Measurements from ENCODE around the gene CHID1. TPM values are rescaled to one million over a fixed set of nuclear protein-coding genes. Genes with fewer than 3 reads are reported as not detected.

CHID1 gene
- total and polyA plus RNA-seq, 8 donors = 35.4 to 121 (median 52.1) TPM

DNA sequence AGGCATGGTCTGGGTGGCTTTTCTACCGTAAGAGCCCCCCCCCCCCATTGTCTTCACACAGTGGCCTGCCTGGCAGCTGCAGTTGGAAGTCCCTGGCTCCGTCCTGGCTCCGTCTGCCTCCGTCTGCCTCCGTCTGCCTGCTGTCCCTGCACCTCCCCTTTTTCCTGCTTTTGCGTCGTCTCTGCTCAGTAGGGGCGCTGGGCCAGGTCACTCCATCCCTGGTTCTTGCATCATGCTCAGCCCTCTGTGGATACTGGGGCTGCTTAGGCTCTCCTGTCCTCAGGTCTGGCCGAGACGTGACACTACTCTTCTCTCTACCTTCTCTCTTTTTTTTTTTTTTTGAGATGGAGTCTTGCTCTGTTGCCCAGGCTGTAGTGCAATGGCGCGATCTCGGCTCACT is 42.9 kb upstream of the CHID1 start:
- WGBS, 5 donors = 58 to 76% (median 64%) methylated on average over 10 to 13 of the region's 13 CpGs

DNA sequence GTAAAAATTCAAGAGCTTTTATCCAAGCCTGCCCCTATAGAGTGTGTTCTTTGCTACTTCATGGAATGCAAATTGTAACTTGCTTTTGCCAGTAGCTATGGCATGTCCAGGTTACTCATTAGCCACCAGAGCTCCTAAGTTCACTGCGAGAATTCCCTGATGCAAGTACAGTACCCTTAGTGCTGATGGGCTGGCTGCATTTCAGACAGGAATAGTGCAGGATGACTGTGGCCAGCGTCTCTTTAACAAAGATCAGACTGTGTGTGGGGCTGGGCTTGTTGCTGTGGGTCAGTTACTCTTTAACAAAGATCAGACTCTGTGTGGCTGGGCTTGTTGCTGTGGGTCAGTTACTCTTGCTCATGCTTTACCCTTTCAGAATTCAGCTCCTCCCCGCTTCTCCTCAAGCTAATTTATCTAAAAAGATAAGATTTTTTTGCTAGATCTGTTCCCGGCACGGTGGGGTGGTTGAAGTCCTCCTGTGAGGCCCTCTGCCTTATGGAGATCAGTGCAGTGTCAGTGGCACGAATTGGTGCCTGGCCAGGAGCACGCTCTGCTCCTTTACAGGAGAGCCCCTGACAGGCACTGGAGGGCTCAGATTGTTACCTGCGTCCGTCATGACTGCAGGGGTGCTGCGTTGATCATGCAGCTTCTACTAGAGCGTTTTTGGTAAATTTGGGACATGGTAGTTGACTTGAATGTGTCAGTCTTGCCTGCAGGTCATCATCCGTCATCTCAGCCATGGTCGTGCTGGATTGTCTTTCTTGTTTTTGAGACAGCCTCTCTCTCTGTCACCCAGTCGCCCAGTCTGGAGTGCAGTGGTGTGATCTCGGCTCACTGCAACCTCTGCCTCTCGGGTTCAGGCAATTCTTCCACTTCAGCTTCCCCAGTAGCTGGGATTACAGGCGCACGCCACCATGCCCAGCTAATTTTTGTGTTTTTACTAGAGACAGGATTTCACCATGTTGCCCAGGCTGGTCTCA is 42.1 kb upstream of the CHID1 start:
- peak; percentile 73 to 87 for DNase-seq
- WGBS, 5 donors = 38 to 66% (median 52%) methylated on average over 18 of the region's 18 CpGs
- intact Hi-C loops (cut with DNase I; ENCODE audit: low total_unique reads) = no loop called here

More for the DNA sequence above, 42.9 kb upstream of the CHID1 start:
- no peak for TF ChIP-seq EP300 (IDR thresholded peaks at IDR 0.05)
- TF ChIP-seq, protein P1, sequence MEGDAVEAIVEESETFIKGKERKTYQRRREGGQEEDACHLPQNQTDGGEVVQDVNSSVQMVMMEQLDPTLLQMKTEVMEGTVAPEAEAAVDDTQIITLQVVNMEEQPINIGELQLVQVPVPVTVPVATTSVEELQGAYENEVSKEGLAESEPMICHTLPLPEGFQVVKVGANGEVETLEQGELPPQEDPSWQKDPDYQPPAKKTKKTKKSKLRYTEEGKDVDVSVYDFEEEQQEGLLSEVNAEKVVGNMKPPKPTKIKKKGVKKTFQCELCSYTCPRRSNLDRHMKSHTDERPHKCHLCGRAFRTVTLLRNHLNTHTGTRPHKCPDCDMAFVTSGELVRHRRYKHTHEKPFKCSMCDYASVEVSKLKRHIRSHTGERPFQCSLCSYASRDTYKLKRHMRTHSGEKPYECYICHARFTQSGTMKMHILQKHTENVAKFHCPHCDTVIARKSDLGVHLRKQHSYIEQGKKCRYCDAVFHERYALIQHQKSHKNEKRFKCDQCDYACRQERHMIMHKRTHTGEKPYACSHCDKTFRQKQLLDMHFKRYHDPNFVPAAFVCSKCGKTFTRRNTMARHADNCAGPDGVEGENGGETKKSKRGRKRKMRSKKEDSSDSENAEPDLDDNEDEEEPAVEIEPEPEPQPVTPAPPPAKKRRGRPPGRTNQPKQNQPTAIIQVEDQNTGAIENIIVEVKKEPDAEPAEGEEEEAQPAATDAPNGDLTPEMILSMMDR (IDR thresholded peaks at IDR 0.05) = no peak
- TF ChIP-seq POLR2AphosphoS5 (IDR thresholded peaks at IDR 0.05) = no peak
- TF ChIP-seq POLR2A (IDR thresholded peaks at IDR 0.05) = no peak
- H3K9me3 ChIP-seq = peaks cover 0 to 15% (median 6%) of the 10 kb centered on the region in 4 donors
- peaks cover 30 to 48% (median 42%) of the 10 kb centered on the region in 4 donors for H3K4me1 ChIP-seq
- intact Hi-C loops (cut with DNase I; ENCODE audit: low total_unique reads) = no loop called here
- no peak overlapping the region for H3K4me3 ChIP-seq
- H3K27ac ChIP-seq = peak overlapping the region in 1 of 5 donors; percentile 69
- H3K27me3 ChIP-seq = no peaks in the 10 kb centered on the region
- H3K36me3 ChIP-seq = peaks cover 0 to 30% (median 13%) of the 10 kb centered on the region in 4 donors
- no peak for DNase-seq

DNA sequence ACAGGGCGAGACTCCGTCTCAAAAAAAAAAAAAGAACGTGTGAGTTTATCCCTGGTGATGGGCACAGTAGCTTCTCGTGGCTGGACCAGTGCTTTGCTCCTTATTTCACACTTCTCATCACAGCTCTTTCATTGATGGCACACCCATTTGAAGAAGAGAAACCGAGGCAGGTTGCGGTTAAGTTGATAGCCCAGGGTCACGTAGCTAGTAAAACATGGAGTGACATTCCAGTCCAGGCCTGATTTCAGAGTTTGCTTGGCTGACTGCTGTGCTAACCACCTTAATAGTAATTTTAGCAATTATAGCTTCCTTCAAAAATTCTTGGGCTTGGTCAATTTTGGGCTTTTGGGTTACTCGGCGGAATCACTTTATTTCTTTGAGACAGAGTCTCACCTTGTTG is 40.9 kb upstream of the CHID1 start:
- no peak for DNase-seq
- TF ChIP-seq, protein P1 (IDR thresholded peaks at IDR 0.05) = no peak
- TF ChIP-seq POLR2AphosphoS5 (IDR thresholded peaks at IDR 0.05) = no peak
- TF ChIP-seq EP300 (IDR thresholded peaks at IDR 0.05) = no peak
- 88 to 91% (median 89%) methylated on average over 9 of the region's 9 CpGs for WGBS, 5 donors
- Histone ChIP-seq H3K4me1 (peaks cover 30 to 48% (median 42%) of the 10 kb centered on the region in 4 donors), H3K4me3 (no peak overlapping the region), H3K36me3 (peaks cover 0 to 27% (median 16%) of the 10 kb centered on the region in 4 donors), H3K27ac (peak overlapping the region in 4 of 5 donors; percentile 24 to 65 (median 30)), H3K9me3 (peaks cover 0 to 15% (median 6%) of the 10 kb centered on the region in 4 donors), H3K27me3 (no peaks in the 10 kb centered on the region)
- intact Hi-C loops (cut with DNase I; ENCODE audit: low total_unique reads) = no loop called here

More for the DNA sequence above, 42.1 kb upstream of the CHID1 start:
- Histone ChIP-seq H3K4me3 (no peak overlapping the region), H3K27ac (peak overlapping the region; percentile 18 to 69 (median 37)), H3K27me3 (no peaks in the 10 kb centered on the region), H3K4me1 (peaks cover 30 to 48% (median 42%) of the 10 kb centered on the region in 4 donors), H3K9me3 (peaks cover 0 to 15% (median 6%) of the 10 kb centered on the region in 4 donors), H3K36me3 (peaks cover 0 to 30% (median 15%) of the 10 kb centered on the region in 4 donors)
- TF ChIP-seq POLR2A (IDR thresholded peaks at IDR 0.05) (no peak), POLR2AphosphoS5 (IDR thresholded peaks at IDR 0.05) (peak in 1 of 3 donors; percentile 35)
- TF ChIP-seq, protein P1 (IDR thresholded peaks at IDR 0.05) = no peak

DNA sequence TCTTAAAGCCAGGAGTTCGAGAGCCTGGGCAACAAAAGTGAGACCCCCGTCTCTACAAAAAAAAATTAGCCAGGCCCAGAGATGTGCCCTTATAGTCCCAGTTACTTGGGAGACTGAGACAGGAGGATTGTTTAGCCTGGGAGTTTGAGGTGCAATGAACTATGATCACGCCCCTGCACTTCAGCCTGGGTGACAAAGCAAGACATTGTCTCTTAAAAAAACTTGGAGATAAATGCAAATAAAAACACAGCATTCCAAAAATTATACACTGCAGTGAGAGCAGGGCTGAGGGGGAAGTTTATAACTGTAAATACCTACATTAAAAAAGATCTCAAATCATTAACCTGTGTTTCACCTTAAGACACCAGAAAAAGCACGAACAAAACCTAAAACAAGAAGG is 37.1 kb upstream of the CHID1 start:
- Histone ChIP-seq H3K4me3 (no peak overlapping the region), H3K27me3 (no peaks in the 10 kb centered on the region), H3K4me1 (peaks cover 14 to 39% (median 23%) of the 10 kb centered on the region in 4 donors), H3K9me3 (peaks cover 0 to 15% (median 6%) of the 10 kb centered on the region in 4 donors), H3K36me3 (peaks cover 0 to 50% (median 33%) of the 10 kb centered on the region in 4 donors), H3K27ac (no peak overlapping the region)
- no peak for TF ChIP-seq POLR2AphosphoS5 (IDR thresholded peaks at IDR 0.05)
- no peak for TF ChIP-seq EP300 (IDR thresholded peaks at IDR 0.05)
- TF ChIP-seq, protein P1 (IDR thresholded peaks at IDR 0.05) = no peak
- TF ChIP-seq POLR2A (IDR thresholded peaks at IDR 0.05) = no peak
- WGBS, 5 donors = 80 to 90% (median 83%) methylated on average over 4 of the region's 4 CpGs
- intact Hi-C loops (cut with DNase I; ENCODE audit: low total_unique reads) = no loop called here
- no peak for DNase-seq

Measured in stomach (tissue), 9 donors.